ENCODE data around the gene C11orf42. TPM values are rescaled to one million over a fixed set of nuclear protein-coding genes. Genes with fewer than 3 reads are reported as not detected.

C11orf42 gene
- total and polyA plus RNA-seq, 2 donors (not counting 3 experiments of a cell fraction or from before 2014, with no cell fraction given): not detected

DNA sequence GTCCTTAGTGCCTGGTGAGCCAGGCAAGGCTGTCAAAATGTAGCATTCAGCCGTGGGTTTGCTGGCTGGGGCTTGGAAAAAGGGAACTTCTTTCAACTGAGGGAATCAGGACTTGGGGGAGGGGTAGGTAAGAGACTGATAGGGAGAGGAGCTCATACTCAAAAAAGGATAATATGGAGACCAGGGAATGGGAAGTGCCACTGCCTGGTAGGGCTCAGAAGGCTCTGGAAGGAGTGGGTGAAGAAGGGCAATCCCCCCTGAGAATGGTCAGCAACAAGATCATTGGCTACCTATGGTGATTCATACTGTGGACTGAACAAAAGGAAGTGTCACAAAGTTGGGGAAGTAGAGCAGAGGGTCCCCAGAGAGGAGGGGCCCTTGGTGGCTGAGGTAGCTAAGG is 35.4 kb downstream of the C11orf42 start:
- TF ChIP-seq POLR2A (IDR thresholded peaks at IDR 0.05; ENCODE audit: low read depth, low read length) (no peak), POLR2AphosphoS5 (IDR thresholded peaks at IDR 0.05; ENCODE audit: insufficient read depth, low read depth, low read length) (no peak), JUN (IDR thresholded peaks at IDR 0.05; ENCODE audit: borderline replicate concordance, insufficient read depth, insufficient read length, low read depth) (no peak)
- no TSS peak for BruUV-seq (replicated peaks)
- H3K4me1 ChIP-seq (ENCODE audit: control insufficient read depth, extremely low read depth, insufficient read depth, low read length): no peaks in the 10 kb centered on the region
- H3K9ac ChIP-seq (replicated peaks; ENCODE audit: extremely low read depth, insufficient read depth, low read length): no peak overlapping the region
- no peaks in the 10 kb centered on the region for H3K79me2 ChIP-seq (ENCODE audit: control insufficient read depth, insufficient read depth, low read length)
- DNase-seq (ENCODE audit: low read depth, low spot score) (no peak), FAIRE-seq (no peak)
- no peaks in the 10 kb centered on the region for H3K36me3 ChIP-seq (ENCODE audit: control insufficient read depth in 2 of 2, extremely low read depth in 1 of 2, insufficient read depth in 2 of 2, low read length in 2 of 2)
- no peak overlapping the region for H2AFZ ChIP-seq (ENCODE audit: low read depth, low read length)
- H3K27ac ChIP-seq (ENCODE audit: insufficient read depth, low read depth, low read length): no peak overlapping the region
- intact Hi-C loops (cut with micrococcal nuclease) (no loop called here), dilution Hi-C loops (cut with MboI; ENCODE audit: extremely low pct_ligation_motif_present, low sequenced_read_pairs) (no loop called here)
- H4K20me1 ChIP-seq (replicated peaks; ENCODE audit: control insufficient read depth, extremely low read depth, insufficient read depth, low read length): no peaks in the 10 kb centered on the region
- H3K4me2 ChIP-seq (ENCODE audit: insufficient read depth, low read length): no peak overlapping the region
- CTCF ChIA-PET: interaction anchor here (1.1 to 4.1 kb wide), 2 partner anchors 11 to 112 kb away, joined by 3 to 15 read pairs; no protein-coding TSS in a partner anchor
- POLR2A ChIA-PET: no interaction called here
- H3K27me3 ChIP-seq (ENCODE audit: control insufficient read depth in 2 of 2, insufficient read depth in 2 of 2, low read length in 2 of 2): peaks cover 14% of the 10 kb centered on the region in 2 experiments
- H3K9me3 ChIP-seq (replicated peaks; ENCODE audit: control insufficient read depth, insufficient read depth, low read length): no peaks in the 10 kb centered on the region
- no peak overlapping the region for H3K4me3 ChIP-seq (replicated peaks in 1 of 3; ENCODE audit: insufficient read depth in 1 of 3, low read depth in 1 of 3, low read length in 3 of 3)
- H3K9me1 ChIP-seq (replicated peaks; ENCODE audit: control insufficient read depth, extremely low read depth, insufficient read depth, low read length): no peaks in the 10 kb centered on the region

DNA sequence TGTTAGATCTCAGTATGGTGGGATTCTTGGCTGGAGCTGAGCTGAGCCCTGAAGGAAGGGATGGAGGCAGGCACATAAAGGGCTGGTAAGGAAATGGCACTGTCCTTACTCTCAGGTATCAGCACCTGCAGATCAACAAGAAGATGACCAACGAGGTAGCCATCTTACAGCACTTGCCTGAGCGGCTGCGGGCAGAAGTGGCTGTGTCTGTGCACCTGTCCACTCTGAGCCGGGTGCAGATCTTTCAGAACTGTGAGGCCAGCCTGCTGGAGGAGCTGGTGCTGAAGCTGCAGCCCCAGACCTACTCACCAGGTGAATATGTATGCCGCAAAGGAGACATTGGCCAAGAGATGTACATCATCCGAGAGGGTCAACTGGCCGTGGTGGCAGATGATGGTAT is 36.0 kb downstream of the C11orf42 start:
- Histone ChIP-seq H3K27ac (ENCODE audit: insufficient read depth, low read depth, low read length) (no peak overlapping the region), H3K9me3 (replicated peaks; ENCODE audit: control insufficient read depth, insufficient read depth, low read length) (no peaks in the 10 kb centered on the region), H2AFZ (ENCODE audit: low read depth, low read length) (no peak overlapping the region), H3K9ac (replicated peaks; ENCODE audit: extremely low read depth, insufficient read depth, low read length) (no peak overlapping the region), H3K4me2 (ENCODE audit: insufficient read depth, low read length) (no peak overlapping the region), H3K79me2 (ENCODE audit: control insufficient read depth, insufficient read depth, low read length) (no peaks in the 10 kb centered on the region), H3K4me1 (ENCODE audit: control insufficient read depth, extremely low read depth, insufficient read depth, low read length) (no peaks in the 10 kb centered on the region), H3K36me3 (ENCODE audit: control insufficient read depth in 2 of 2, extremely low read depth in 1 of 2, insufficient read depth in 2 of 2, low read length in 2 of 2) (no peaks in the 10 kb centered on the region), H3K9me1 (replicated peaks; ENCODE audit: control insufficient read depth, extremely low read depth, insufficient read depth, low read length) (no peaks in the 10 kb centered on the region), H3K4me3 (replicated peaks in 1 of 3; ENCODE audit: insufficient read depth in 1 of 3, low read depth in 1 of 3, low read length in 3 of 3) (no peak overlapping the region), H3K27me3 (ENCODE audit: control insufficient read depth in 2 of 2, insufficient read depth in 2 of 2, low read length in 2 of 2) (peaks cover 16 to 19% of the 10 kb centered on the region in 2 experiments), H4K20me1 (replicated peaks; ENCODE audit: control insufficient read depth, extremely low read depth, insufficient read depth, low read length) (no peaks in the 10 kb centered on the region)
- ChIA-PET CTCF (interaction anchor here (1.5 to 4.1 kb wide), 2 partner anchors 9 to 10 kb away, joined by 4 to 15 read pairs; no protein-coding TSS in a partner anchor), POLR2A (no interaction called here)
- dilution Hi-C loops (cut with MboI; ENCODE audit: extremely low pct_ligation_motif_present, low sequenced_read_pairs): no loop called here
- DNase-seq (ENCODE audit: low read depth, low spot score): no peak
- BruUV-seq (replicated peaks): no TSS peak
- intact Hi-C loops (cut with micrococcal nuclease): no loop called here
- no peak for TF ChIP-seq EZH2 (IDR thresholded peaks at IDR 0.05; ENCODE audit: borderline replicate concordance, low read depth, low read length, severe bottlenecking)
- no peak for TF ChIP-seq FOS (IDR thresholded peaks at IDR 0.05; ENCODE audit: borderline replicate concordance, insufficient read depth, low read length)
- TF ChIP-seq POLR2A (IDR thresholded peaks at IDR 0.05; ENCODE audit: low read depth, low read length): no peak
- no peak for TF ChIP-seq MYC (IDR thresholded peaks at IDR 0.05; ENCODE audit: low read depth, low read length)
- TF ChIP-seq GATA2 (IDR thresholded peaks at IDR 0.05; ENCODE audit: insufficient read depth, insufficient read length, low read depth, low read length): no peak
- TF ChIP-seq, protein P1, sequence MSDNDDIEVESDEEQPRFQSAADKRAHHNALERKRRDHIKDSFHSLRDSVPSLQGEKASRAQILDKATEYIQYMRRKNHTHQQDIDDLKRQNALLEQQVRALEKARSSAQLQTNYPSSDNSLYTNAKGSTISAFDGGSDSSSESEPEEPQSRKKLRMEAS (IDR thresholded peaks at IDR 0.05; ENCODE audit: insufficient read depth, insufficient read length): no peak
- TF ChIP-seq, protein P2, sequence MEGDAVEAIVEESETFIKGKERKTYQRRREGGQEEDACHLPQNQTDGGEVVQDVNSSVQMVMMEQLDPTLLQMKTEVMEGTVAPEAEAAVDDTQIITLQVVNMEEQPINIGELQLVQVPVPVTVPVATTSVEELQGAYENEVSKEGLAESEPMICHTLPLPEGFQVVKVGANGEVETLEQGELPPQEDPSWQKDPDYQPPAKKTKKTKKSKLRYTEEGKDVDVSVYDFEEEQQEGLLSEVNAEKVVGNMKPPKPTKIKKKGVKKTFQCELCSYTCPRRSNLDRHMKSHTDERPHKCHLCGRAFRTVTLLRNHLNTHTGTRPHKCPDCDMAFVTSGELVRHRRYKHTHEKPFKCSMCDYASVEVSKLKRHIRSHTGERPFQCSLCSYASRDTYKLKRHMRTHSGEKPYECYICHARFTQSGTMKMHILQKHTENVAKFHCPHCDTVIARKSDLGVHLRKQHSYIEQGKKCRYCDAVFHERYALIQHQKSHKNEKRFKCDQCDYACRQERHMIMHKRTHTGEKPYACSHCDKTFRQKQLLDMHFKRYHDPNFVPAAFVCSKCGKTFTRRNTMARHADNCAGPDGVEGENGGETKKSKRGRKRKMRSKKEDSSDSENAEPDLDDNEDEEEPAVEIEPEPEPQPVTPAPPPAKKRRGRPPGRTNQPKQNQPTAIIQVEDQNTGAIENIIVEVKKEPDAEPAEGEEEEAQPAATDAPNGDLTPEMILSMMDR (IDR thresholded peaks at IDR 0.05; ENCODE audit: extremely low read depth in 1 of 2, insufficient read depth in 1 of 2, low read depth in 1 of 2, low read length in 2 of 2): no peak
- TF ChIP-seq JUN (IDR thresholded peaks at IDR 0.05; ENCODE audit: borderline replicate concordance, insufficient read depth, insufficient read length, low read depth): no peak
- TF ChIP-seq POLR2AphosphoS5 (IDR thresholded peaks at IDR 0.05; ENCODE audit: insufficient read depth, low read depth, low read length): no peak
- no peak for FAIRE-seq

Data from endothelial cell of umbilical vein (primary cell).